GM12878 (cell line): ENCODE data around the gene PSMD3. TPM values are rescaled to one million over a fixed set of nuclear protein-coding genes. Genes with fewer than 3 reads are reported as not detected.
A peak's percentile ranks its signal among the peaks of the same experiment; 100 is the strongest.

Experiments
- BACH1 ChIP-seq: fragments of 450-650 bp; IDR thresholded peaks from 2 replicates; pipeline ENCODE4 v1.6.1; 2017; ENCODE audit warnings: mild to moderate bottlenecking, borderline replicate concordance
- CBX5 ChIP-seq: sonication (generic); IDR thresholded peaks from 2 replicates; pipeline ENCODE4 v1.6.1; 2016; ENCODE audit warnings: low read depth, moderate library complexity, mild to moderate bottlenecking, inconsistent platforms
- CEBPB ChIP-seq, 2 experiments: fragments of 150-350 bp in 1 of 2; IDR thresholded peaks; 2 replicates each; pipeline ENCODE4 v1.6.1; 2012 to 2014; ENCODE audit warnings: low read depth in 2 of 2, low read length in 2 of 2, borderline replicate concordance in 1 of 2, inconsistent platforms in 1 of 2
- CREM ChIP-seq: IDR thresholded peaks from 2 replicates; pipeline ENCODE4 v1.6.1; 2014; ENCODE audit warnings: antibody characterized with exemption, low read depth
- EZH2 ChIP-seq: IDR thresholded peaks from 2 replicates; pipeline ENCODE4 v1.6.1; 2012; ENCODE audit warnings: low read depth, mild to moderate bottlenecking, control low read depth, inconsistent platforms, low read length, borderline replicate concordance; ENCODE audit not compliant: control insufficient read depth
- HDAC6 ChIP-seq: fragments of 200-600 bp; sonication (generic); IDR thresholded peaks from one replicate; pipeline ENCODE4 v1.8.0; 2017; ENCODE audit warnings: antibody characterized with exemption; ENCODE audit not compliant: unreplicated experiment
- LARP7 ChIP-seq: fragments of 450-650 bp; IDR thresholded peaks from 2 replicates; pipeline ENCODE4 v1.6.1; 2017; ENCODE audit warnings: mild to moderate bottlenecking
- MYB ChIP-seq: fragments of 150-350 bp; IDR thresholded peaks from 2 replicates; pipeline ENCODE4 v1.6.1; 2014; ENCODE audit warnings: mild to moderate bottlenecking, low read depth, low read length, borderline replicate concordance
- MYC ChIP-seq: IDR thresholded peaks from 2 replicates; pipeline ENCODE4 v1.6.1; 2011; ENCODE audit warnings: mild to moderate bottlenecking, low read length, moderate library complexity, inconsistent platforms; ENCODE audit not compliant: insufficient read depth, insufficient replicate concordance, insufficient read length, severe bottlenecking
- NFIC ChIP-seq: IDR thresholded peaks from 2 replicates; pipeline ENCODE4 v1.6.1; 2012; ENCODE audit warnings: low read depth, mild to moderate bottlenecking, inconsistent platforms, low read length, moderate library complexity
- NR2C2 ChIP-seq: IDR thresholded peaks from 2 replicates; pipeline ENCODE4 v1.6.1; 2011; ENCODE audit warnings: borderline replicate concordance, low read depth; ENCODE audit not compliant: control insufficient read depth, insufficient read length
- POLR2AphosphoS5 ChIP-seq: IDR thresholded peaks from 2 replicates; pipeline ENCODE4 v1.6.1; 2011; ENCODE audit warnings: mild to moderate bottlenecking, low read length, inconsistent platforms
- RAD21 ChIP-seq: IDR thresholded peaks from 2 replicates; pipeline ENCODE4 v1.6.1; 2011; ENCODE audit warnings: mild to moderate bottlenecking, low read depth, low read length, moderate library complexity; ENCODE audit not compliant: insufficient read depth
- RELB ChIP-seq: fragments of 450-650 bp; IDR thresholded peaks from 2 replicates; pipeline ENCODE4 v1.6.1; 2017; ENCODE audit warnings: low read depth, mild to moderate bottlenecking, moderate library complexity
- RFX5 ChIP-seq: IDR thresholded peaks from 2 replicates; pipeline ENCODE4 v1.6.1; 2011; ENCODE audit warnings: low read depth, low read length, improper control_type of control experiment
- SIN3A ChIP-seq: IDR thresholded peaks from 2 replicates; pipeline ENCODE4 v1.6.1; 2012; ENCODE audit warnings: low read depth, low read length, improper control_type of control experiment
- SKIL ChIP-seq: fragments of 450-650 bp; IDR thresholded peaks from 2 replicates; pipeline ENCODE4 v1.6.1; 2017; ENCODE audit warnings: mild to moderate bottlenecking, low read depth, inconsistent platforms; ENCODE audit not compliant: poor library complexity, severe bottlenecking
- SREBF1 ChIP-seq: IDR thresholded peaks from 2 replicates; pipeline ENCODE4 v1.6.1; 2012; ENCODE audit warnings: mild to moderate bottlenecking, low read length
- TARDBP ChIP-seq: IDR thresholded peaks from 2 replicates; pipeline ENCODE4 v1.6.1; 2016; ENCODE audit warnings: borderline replicate concordance
- TBL1XR1 ChIP-seq: IDR thresholded peaks from 2 replicates; pipeline ENCODE4 v1.6.1; 2012; ENCODE audit warnings: low read depth, low read length, improper control_type of control experiment
- TCF7 ChIP-seq: IDR thresholded peaks from 2 replicates; pipeline ENCODE4 v1.6.1; 2014; ENCODE audit warnings: antibody characterized with exemption, borderline replicate concordance
- USF1 ChIP-seq: IDR thresholded peaks from 2 replicates; pipeline ENCODE4 v1.6.1; 2011; ENCODE audit warnings: borderline replicate concordance, low read depth, mild to moderate bottlenecking, moderate library complexity, mixed read lengths, low read length; ENCODE audit not compliant: insufficient read depth; ENCODE audit errors: extremely low read length
- USF2 ChIP-seq: IDR thresholded peaks from 2 replicates; pipeline ENCODE4 v1.6.1; 2011; ENCODE audit warnings: low read depth, low read length, improper control_type of control experiment, borderline replicate concordance
- ZNF207 ChIP-seq: fragments of 450-650 bp; IDR thresholded peaks from 2 replicates; pipeline ENCODE4 v1.6.1; 2014; ENCODE audit warnings: antibody characterized with exemption, mild to moderate bottlenecking, borderline replicate concordance
- ZSCAN29 ChIP-seq: fragments of 450-650 bp; IDR thresholded peaks from 2 replicates; pipeline ENCODE4 v1.6.1; 2017; ENCODE audit warnings: mild to moderate bottlenecking, moderate library complexity
- polyA plus RNA-seq, 11 experiments: library from polyadenylated mRNA; depleted of rRNA in 4 of 11; unstranded in 6 of 11; stranded (reverse) in 5 of 11; fragments of >200 nt; fragmentation: Nextera tagmentation in 4 of 11; fragmentation: Illumina TruSeq in 1 of 11; extraction: Ambion mirVana in 4 of 11; extraction: Trizol in 1 of 11; gene quantifications; 1 replicate in 1 of 11; 2 replicates in 10 of 11; pipeline versions ENCODE4 v1.2.1 to v1.2.3, GENCODE V29; 2011 to 2016; ENCODE audit warnings: inconsistent platforms in 2 of 11, missing spikeins in 2 of 11, low read depth in 1 of 11
- total RNA-seq, 4 experiments: library from RNA; depleted of rRNA in 3 of 4; stranded (reverse); fragments of >200 nt in 3 of 4; fragmentation: Illumina TruSeq in 1 of 4; extraction: Trizol in 1 of 4; gene quantifications; 2 replicates each; pipeline versions ENCODE4 v1.2.1 to v1.2.3, GENCODE V29; 2013 to 2021

The PSMD3 gene
- total and polyA plus RNA-seq, 10 of the 15 experiments (the other 5 are each of a cell fraction or from before 2014, with no cell fraction given), result 2.2 to 192 (median 129) TPM

- TF ChIP-seq CREM (peak; percentile 97), LARP7 (peak; percentile 99), BACH1 (peak; percentile 82), TBL1XR1 (no peak; the same call in none of the 2 replicates), NR2C2 (peak; percentile 99), ZNF207 (peak; percentile 97), USF2 (no peak), NFIC (peak; percentile 20; the same call in 1 of the 2 replicates), ZSCAN29 (0 out of 2 replicates have a peak, but pooled peaks have one; percentile 84), CEBPB (IDR thresholded peaks at IDR 0.05; ENCODE audit: borderline replicate concordance in 1 of 2, low read depth in 2 of 2, low read length in 2 of 2) (peak in 1 of 2 experiments; percentile 93; a peak in 1 of 4 replicates), TCF7 (no peak; the same call in 1 of the 2 replicates), RELB (peak; percentile 98), SKIL (peak; percentile 82), MYC (no peak), SREBF1 (no peak), TARDBP (peak; percentile 94), MYB (no peak), SIN3A (peak; percentile 85), POLR2AphosphoS5 (peak; percentile 81), HDAC6 (no peak), USF1 (no peak), EZH2 (no peak), CBX5 (peak; percentile 97), RFX5 (peak; percentile 100), RAD21 (peak; percentile 92)
These were observed at the start of gene PSMD3 (continued) for GRCh38 chr17:39980351-39981206.
